Measurements from ENCODE around the gene NACA2.

NACA2 gene

DNA sequence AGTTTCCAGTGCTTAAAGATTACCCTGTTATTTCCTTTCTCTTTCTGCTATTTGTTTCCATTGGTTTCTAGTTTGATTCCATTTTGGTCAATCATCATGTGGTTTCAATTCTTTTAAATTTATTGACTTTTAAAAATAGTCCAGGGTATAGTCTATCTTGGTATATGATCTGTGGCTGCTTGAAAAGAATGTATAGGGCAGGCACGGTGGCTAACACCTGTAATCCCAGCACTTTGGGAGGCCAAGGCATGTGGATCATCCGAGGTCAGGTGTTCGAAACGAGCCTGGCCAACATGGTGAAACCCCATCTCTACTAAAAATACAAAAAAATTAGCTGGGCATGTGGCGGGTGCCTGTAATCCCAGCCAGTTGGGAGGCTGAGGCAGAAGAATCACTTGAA, 34.5 kb upstream of the NACA2 start:
- Histone ChIP-seq H3K79me2 (ENCODE audit: control insufficient read depth, insufficient read depth, low read length, unreplicated experiment) (no peaks in the 10 kb centered on the region), H3K27me3 (ENCODE audit: insufficient read depth, low read length) (no peaks in the 10 kb centered on the region), H3K4me3 (ENCODE audit: low read depth, low read length) (no peak overlapping the region), H3K4me1 (ENCODE audit: control insufficient read depth, insufficient read depth, low read length, unreplicated experiment) (no peaks in the 10 kb centered on the region), H3K27ac (ENCODE audit: low read depth, low read length) (no peak overlapping the region), H2AFZ (ENCODE audit: low read length, unreplicated experiment) (no peak overlapping the region), H3K36me3 (ENCODE audit: insufficient read depth, low read length) (no peaks in the 10 kb centered on the region)

DNA sequence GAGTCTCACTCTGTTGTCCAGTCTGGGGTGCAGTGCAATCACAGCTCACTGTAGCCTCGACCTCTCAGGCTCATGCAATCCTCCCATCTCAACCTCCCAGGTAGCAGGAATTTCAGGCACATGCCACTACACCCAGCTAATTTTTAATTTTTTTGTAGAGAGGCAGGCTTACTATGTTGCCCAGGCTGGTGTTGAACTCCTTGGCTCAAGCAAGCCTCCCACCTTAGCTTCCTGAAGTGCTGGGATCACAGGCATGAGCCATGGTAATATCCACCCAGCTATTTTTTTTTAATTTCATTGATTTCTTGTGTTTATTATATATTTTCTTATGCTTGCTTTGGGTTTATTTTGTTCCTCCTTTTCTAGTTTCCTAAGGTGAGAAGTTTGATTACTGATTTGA, 33.9 kb upstream of the NACA2 start:
- no peak overlapping the region for H2AFZ ChIP-seq (ENCODE audit: low read length, unreplicated experiment)
- H3K4me1 ChIP-seq (ENCODE audit: control insufficient read depth, insufficient read depth, low read length, unreplicated experiment) = no peaks in the 10 kb centered on the region
- no peak overlapping the region for H3K4me3 ChIP-seq (ENCODE audit: low read depth, low read length)
- no peaks in the 10 kb centered on the region for H3K79me2 ChIP-seq (ENCODE audit: control insufficient read depth, insufficient read depth, low read length, unreplicated experiment)
- no peaks in the 10 kb centered on the region for H3K27me3 ChIP-seq (ENCODE audit: insufficient read depth, low read length)
- H3K27ac ChIP-seq (ENCODE audit: low read depth, low read length) = no peak overlapping the region
- H3K36me3 ChIP-seq (ENCODE audit: insufficient read depth, low read length) = no peaks in the 10 kb centered on the region

DNA sequence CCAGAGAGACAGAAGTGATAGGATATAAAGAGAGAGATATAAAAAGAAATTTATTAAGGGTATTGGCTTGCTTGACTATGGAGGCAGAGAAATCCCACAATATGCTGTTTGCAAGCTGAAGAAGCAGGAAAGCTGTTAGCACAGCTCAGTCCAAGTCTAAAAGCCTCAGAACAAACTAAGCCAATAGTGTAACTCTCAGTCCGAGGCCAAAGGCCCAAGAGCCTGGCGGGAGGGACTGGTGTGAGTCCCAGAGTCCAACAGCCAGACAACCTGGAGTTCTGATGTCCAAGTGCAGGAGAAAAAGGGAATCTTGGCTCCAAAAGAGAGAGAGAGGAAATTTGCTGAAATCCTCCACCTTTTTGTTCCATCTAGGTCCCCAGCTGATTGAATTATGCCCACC, 30.3 kb upstream of the NACA2 start:
- no peak overlapping the region for H3K4me3 ChIP-seq (ENCODE audit: low read depth, low read length)
- no peak overlapping the region for H2AFZ ChIP-seq (ENCODE audit: low read length, unreplicated experiment)
- H3K36me3 ChIP-seq (ENCODE audit: insufficient read depth, low read length) = 0 out of 2 replicates have a peak, but pooled peaks cover 3% of the 10 kb centered on the region
- H3K27ac ChIP-seq (ENCODE audit: low read depth, low read length) = no peak overlapping the region
- no peaks in the 10 kb centered on the region for H3K79me2 ChIP-seq (ENCODE audit: control insufficient read depth, insufficient read depth, low read length, unreplicated experiment)
- H3K4me1 ChIP-seq (ENCODE audit: control insufficient read depth, insufficient read depth, low read length, unreplicated experiment) = no peaks in the 10 kb centered on the region
- H3K27me3 ChIP-seq (ENCODE audit: insufficient read depth, low read length) = no peaks in the 10 kb centered on the region

DNA sequence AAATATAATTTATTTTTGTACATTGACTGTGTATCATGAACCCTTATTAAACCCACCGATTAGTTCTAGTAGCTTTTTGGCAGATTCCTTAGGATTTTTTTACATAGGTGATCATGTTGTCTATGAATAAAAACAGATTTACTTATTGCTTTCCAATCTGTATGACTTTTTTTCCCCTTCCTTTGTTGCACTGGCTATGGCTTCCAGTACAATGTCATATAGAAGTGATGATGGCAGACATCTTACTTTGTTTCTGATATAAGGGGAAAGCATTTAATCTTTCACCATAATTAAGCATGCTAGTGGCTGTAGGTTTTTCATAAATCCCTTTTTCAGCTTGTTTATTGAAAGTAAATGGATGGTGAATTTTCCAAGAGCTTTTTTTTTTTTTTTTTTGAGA, 28.9 kb upstream of the NACA2 start:
- Histone ChIP-seq H3K27ac (ENCODE audit: low read depth, low read length) (no peak overlapping the region), H3K27me3 (ENCODE audit: insufficient read depth, low read length) (no peaks in the 10 kb centered on the region), H3K4me3 (ENCODE audit: low read depth, low read length) (no peak overlapping the region), H3K79me2 (ENCODE audit: control insufficient read depth, insufficient read depth, low read length, unreplicated experiment) (no peaks in the 10 kb centered on the region), H2AFZ (ENCODE audit: low read length, unreplicated experiment) (no peak overlapping the region), H3K4me1 (ENCODE audit: control insufficient read depth, insufficient read depth, low read length, unreplicated experiment) (peaks cover 8% of the 10 kb centered on the region), H3K36me3 (ENCODE audit: insufficient read depth, low read length) (0 out of 2 replicates have a peak, but pooled peaks cover 3% of the 10 kb centered on the region)

DNA sequence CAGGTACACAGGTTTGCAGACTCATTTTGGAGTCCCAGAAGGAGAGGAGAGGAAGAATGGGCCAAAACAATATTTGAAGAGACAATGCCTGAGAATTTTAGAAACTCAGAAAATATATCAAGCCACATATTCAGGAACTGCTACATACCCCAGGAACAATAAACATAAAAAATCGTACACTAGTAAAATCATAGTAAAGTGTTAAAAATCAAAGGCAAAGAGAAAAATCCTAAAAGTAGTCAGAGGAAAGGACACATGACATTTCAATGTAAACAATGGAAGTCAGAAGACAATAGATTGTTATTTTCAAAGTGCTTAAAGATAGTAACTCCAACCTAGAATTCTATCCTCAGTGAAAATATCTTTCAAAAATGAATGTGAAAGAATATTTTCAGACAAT, 28.5 kb upstream of the NACA2 start:
- H3K27ac ChIP-seq (ENCODE audit: low read depth, low read length) = no peak overlapping the region
- no peaks in the 10 kb centered on the region for H3K27me3 ChIP-seq (ENCODE audit: insufficient read depth, low read length)
- peaks cover 8% of the 10 kb centered on the region for H3K4me1 ChIP-seq (ENCODE audit: control insufficient read depth, insufficient read depth, low read length, unreplicated experiment)
- no peak overlapping the region for H3K4me3 ChIP-seq (ENCODE audit: low read depth, low read length)
- no peaks in the 10 kb centered on the region for H3K79me2 ChIP-seq (ENCODE audit: control insufficient read depth, insufficient read depth, low read length, unreplicated experiment)
- H2AFZ ChIP-seq (ENCODE audit: low read length, unreplicated experiment) = no peak overlapping the region
- H3K36me3 ChIP-seq (ENCODE audit: insufficient read depth, low read length) = 0 out of 2 replicates have a peak, but pooled peaks cover 3% of the 10 kb centered on the region

DNA sequence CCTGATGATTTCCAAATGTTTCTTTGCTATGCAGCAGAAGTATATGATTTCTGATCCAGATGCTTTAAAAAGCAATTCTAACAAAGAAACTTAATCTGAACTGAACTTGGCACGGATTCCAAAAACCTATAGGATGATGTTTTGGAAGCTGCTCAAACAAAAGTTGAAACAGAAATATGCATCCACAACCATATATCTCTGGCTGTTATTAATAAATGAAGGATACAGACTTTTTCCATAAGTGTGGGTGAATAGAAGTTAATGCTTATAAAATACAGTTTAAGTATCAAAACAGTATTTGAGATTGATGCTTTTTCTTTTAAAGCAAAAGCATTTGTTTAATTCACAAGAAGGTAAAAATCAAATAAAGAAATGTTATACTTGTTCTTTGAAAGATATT, 27.9 kb upstream of the NACA2 start:
- H3K79me2 ChIP-seq (ENCODE audit: control insufficient read depth, insufficient read depth, low read length, unreplicated experiment) = no peaks in the 10 kb centered on the region
- no peak overlapping the region for H3K4me3 ChIP-seq (ENCODE audit: low read depth, low read length)
- no peaks in the 10 kb centered on the region for H3K27me3 ChIP-seq (ENCODE audit: insufficient read depth, low read length)
- peaks cover 8% of the 10 kb centered on the region for H3K4me1 ChIP-seq (ENCODE audit: control insufficient read depth, insufficient read depth, low read length, unreplicated experiment)
- H2AFZ ChIP-seq (ENCODE audit: low read length, unreplicated experiment) = no peak overlapping the region
- H3K27ac ChIP-seq (ENCODE audit: low read depth, low read length) = no peak overlapping the region
- H3K36me3 ChIP-seq (ENCODE audit: insufficient read depth, low read length) = 0 out of 2 replicates have a peak, but pooled peaks cover 3% of the 10 kb centered on the region

DNA sequence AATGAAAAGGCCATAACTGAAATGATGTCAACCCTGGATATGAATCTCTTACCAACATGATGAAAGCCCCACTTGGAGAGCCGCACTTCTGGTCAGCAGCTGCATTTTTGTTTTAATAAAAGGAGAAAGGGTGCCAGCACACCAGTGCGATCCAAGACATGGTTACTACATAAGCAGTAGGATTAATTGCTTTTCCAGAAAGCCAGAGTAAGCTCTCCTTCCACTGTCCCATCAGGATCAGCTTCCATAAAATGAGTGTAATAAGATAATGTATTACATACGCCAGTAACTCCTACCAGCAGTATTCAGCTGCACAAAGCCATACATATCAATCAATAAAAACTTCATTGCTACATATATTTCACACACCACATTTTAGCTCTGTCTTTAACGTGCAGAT, 26.3 kb upstream of the NACA2 start:
- H3K4me1 ChIP-seq (ENCODE audit: control insufficient read depth, insufficient read depth, low read length, unreplicated experiment) = peaks cover 8% of the 10 kb centered on the region
- H3K79me2 ChIP-seq (ENCODE audit: control insufficient read depth, insufficient read depth, low read length, unreplicated experiment) = no peaks in the 10 kb centered on the region
- H2AFZ ChIP-seq (ENCODE audit: low read length, unreplicated experiment) = no peak overlapping the region

DNA sequence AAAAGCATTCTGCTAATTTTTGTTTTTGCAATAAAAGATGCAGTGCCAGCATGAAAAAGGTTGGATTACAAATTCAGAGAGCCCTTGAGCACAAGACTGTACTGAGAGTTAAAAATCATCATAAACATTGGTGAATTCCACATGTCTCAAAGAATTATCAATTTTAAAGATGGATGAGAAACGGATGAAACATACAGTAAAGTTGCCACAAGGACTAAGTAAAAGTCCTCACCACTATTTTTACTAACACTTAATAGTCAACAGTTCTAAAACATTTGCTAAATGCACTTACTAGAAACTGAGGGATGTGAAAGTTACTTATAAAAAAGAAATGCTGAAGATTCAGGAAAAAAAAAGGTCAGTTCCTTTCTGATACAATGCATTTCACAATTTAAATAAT, 25.8 kb upstream of the NACA2 start:
- Histone ChIP-seq H2AFZ (ENCODE audit: low read length, unreplicated experiment) (peak overlapping the region; percentile 96), H3K79me2 (ENCODE audit: control insufficient read depth, insufficient read depth, low read length, unreplicated experiment) (no peaks in the 10 kb centered on the region), H3K27ac (ENCODE audit: low read depth, low read length) (no peak overlapping the region), H3K27me3 (ENCODE audit: insufficient read depth, low read length) (no peaks in the 10 kb centered on the region), H3K36me3 (ENCODE audit: insufficient read depth, low read length) (0 out of 2 replicates have a peak, but pooled peaks cover 3% of the 10 kb centered on the region), H3K4me1 (ENCODE audit: control insufficient read depth, insufficient read depth, low read length, unreplicated experiment) (peaks cover 8% of the 10 kb centered on the region), H3K4me3 (ENCODE audit: low read depth, low read length) (peak overlapping the region; percentile 67)

More for the DNA sequence above, 26.3 kb upstream of the NACA2 start:
- Histone ChIP-seq H3K36me3 (ENCODE audit: insufficient read depth, low read length) (0 out of 2 replicates have a peak, but pooled peaks cover 3% of the 10 kb centered on the region), H3K27ac (ENCODE audit: low read depth, low read length) (no peak overlapping the region), H3K4me3 (ENCODE audit: low read depth, low read length) (no peak overlapping the region), H3K27me3 (ENCODE audit: insufficient read depth, low read length) (no peaks in the 10 kb centered on the region)

DNA sequence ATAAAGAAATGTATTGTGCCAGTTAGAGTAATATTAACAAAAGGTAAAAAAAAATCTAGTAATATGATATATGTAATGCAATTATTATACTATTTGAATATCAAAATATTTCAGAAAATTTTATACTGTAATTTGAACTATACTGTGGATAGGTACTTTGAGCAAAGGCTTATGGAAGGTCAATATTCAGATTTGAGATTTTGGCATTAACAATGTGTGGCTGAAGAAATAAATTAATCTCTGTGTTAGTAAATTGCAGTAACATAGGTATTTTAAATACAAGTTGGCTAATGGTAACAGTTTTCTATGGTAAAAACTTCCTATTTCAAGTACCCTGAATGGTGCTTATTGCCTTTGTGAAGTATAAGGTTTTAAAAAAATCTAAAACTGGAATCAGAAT, 23.2 kb upstream of the NACA2 start:
- no peaks in the 10 kb centered on the region for H3K79me2 ChIP-seq (ENCODE audit: control insufficient read depth, insufficient read depth, low read length, unreplicated experiment)
- H3K4me1 ChIP-seq (ENCODE audit: control insufficient read depth, insufficient read depth, low read length, unreplicated experiment) = peaks cover 8% of the 10 kb centered on the region
- 0 out of 2 replicates have a peak, but pooled peaks cover 3% of the 10 kb centered on the region for H3K36me3 ChIP-seq (ENCODE audit: insufficient read depth, low read length)
- H3K27me3 ChIP-seq (ENCODE audit: insufficient read depth, low read length) = no peaks in the 10 kb centered on the region
- H3K4me3 ChIP-seq (ENCODE audit: low read depth, low read length) = no peak overlapping the region
- H3K27ac ChIP-seq (ENCODE audit: low read depth, low read length) = no peak overlapping the region
- H2AFZ ChIP-seq (ENCODE audit: low read length, unreplicated experiment) = no peak overlapping the region

DNA sequence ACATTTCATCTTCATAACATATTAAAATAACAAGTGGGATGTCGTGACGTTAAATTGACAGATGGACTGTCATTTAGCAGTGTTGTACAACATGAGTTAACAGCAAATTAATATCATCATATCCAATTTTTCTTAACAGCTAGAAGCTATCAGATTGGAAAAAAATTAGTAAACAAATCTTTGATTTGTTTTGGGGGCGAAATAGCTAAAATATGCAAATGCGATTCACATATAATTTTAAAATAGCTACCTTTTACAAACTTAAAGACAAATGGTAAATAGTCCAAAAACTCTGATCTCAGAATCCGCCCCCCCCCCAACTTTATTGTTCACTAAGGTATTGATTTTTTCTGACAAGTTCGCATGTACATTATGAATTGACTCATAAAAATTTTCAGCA, 20.3 kb upstream of the NACA2 start:
- Histone ChIP-seq H3K4me1 (ENCODE audit: control insufficient read depth, insufficient read depth, low read length, unreplicated experiment) (peaks cover 8% of the 10 kb centered on the region), H3K4me3 (ENCODE audit: low read depth, low read length) (no peak overlapping the region), H3K79me2 (ENCODE audit: control insufficient read depth, insufficient read depth, low read length, unreplicated experiment) (no peaks in the 10 kb centered on the region), H3K27ac (ENCODE audit: low read depth, low read length) (no peak overlapping the region), H3K36me3 (ENCODE audit: insufficient read depth, low read length) (no peaks in the 10 kb centered on the region), H3K27me3 (ENCODE audit: insufficient read depth, low read length) (no peaks in the 10 kb centered on the region), H2AFZ (ENCODE audit: low read length, unreplicated experiment) (no peak overlapping the region)

DNA sequence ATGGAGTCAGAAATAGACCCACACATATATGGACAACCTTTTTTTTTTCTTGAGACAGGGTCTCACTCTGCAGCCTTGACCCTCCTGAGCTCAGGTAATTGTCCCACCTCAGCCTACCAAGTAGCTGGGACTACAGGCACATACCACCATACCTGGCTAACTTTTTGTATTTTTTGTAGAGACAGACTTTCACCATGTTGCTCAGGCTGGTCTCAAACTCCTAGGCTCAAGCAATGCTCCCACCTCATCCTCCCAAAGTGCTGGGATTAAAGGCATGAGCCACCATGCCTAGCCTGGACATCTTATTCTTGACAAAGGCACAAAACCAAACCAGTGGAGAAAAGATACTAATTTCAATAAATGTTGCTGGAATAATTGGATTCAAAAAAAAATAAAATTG, 14.7 kb upstream of the NACA2 start:
- H3K4me3 ChIP-seq (ENCODE audit: low read depth, low read length) = no peak overlapping the region

More for the DNA sequence above, 14.7 kb upstream of the NACA2 start:
- H3K36me3 ChIP-seq (ENCODE audit: insufficient read depth, low read length) = no peaks in the 10 kb centered on the region
- H3K79me2 ChIP-seq (ENCODE audit: control insufficient read depth, insufficient read depth, low read length, unreplicated experiment) = no peaks in the 10 kb centered on the region
- no peak overlapping the region for H3K27ac ChIP-seq (ENCODE audit: low read depth, low read length)
- peaks cover 3% of the 10 kb centered on the region; the same call in 1 of the 2 replicates for H3K27me3 ChIP-seq (ENCODE audit: insufficient read depth, low read length)
- no peaks in the 10 kb centered on the region for H3K4me1 ChIP-seq (ENCODE audit: control insufficient read depth, insufficient read depth, low read length, unreplicated experiment)
- H2AFZ ChIP-seq (ENCODE audit: low read length, unreplicated experiment) = no peak overlapping the region

Data from ACC112 (cell line).